ENCODE measurements around the gene ADIPOR2.
"Not testable (repeated sequence)": the region's sequence is repeated elsewhere in the genome, so short reads cannot be mapped to it uniquely, and the experiment has no call there.

Gene ADIPOR2

GRCh38 chr12:1705774-1706631 lies 15.1 kb downstream of the ADIPOR2 start:
- DNase-seq (ENCODE audit: low read depth): no peak

GRCh38 chr12:1706632-1706980 lies 15.7 kb downstream of the ADIPOR2 start:
- DNase-seq (ENCODE audit: low read depth): no peak

GRCh38 chr12:1707051-1707450 lies 16.2 kb downstream of the ADIPOR2 start:
- no peak for DNase-seq (ENCODE audit: low read depth)

GRCh38 chr12:1709968-1710367 lies 19.1 kb downstream of the ADIPOR2 start:
- DNase-seq (ENCODE audit: low read depth): not testable (repeated sequence)

GRCh38 chr12:1710870-1711269 lies 20.0 kb downstream of the ADIPOR2 start:
- not testable (repeated sequence) for DNase-seq (ENCODE audit: low read depth)

GRCh38 chr12:1711536-1712211 lies 20.8 kb downstream of the ADIPOR2 start:
- DNase-seq (ENCODE audit: low read depth): not testable (repeated sequence)

GRCh38 chr12:1712305-1712704 lies 21.4 kb downstream of the ADIPOR2 start:
- DNase-seq (ENCODE audit: low read depth): not testable (repeated sequence)

- DNase-seq (ENCODE audit: low read depth): not testable (repeated sequence)
Measured at GRCh38 chr12:1712852-1713251, 22.0 kb downstream of the ADIPOR2 start.

- DNase-seq (ENCODE audit: low read depth): not testable (repeated sequence)
Measured at GRCh38 chr12:1713783-1714348, 23.0 kb downstream of the ADIPOR2 start.

- DNase-seq (ENCODE audit: low read depth): not testable (repeated sequence)
Measured at GRCh38 chr12:1715459-1715858, 24.6 kb downstream of the ADIPOR2 start.

GRCh38 chr12:1716215-1716862 lies 25.5 kb downstream of the ADIPOR2 start:
- DNase-seq (ENCODE audit: low read depth): no peak

GRCh38 chr12:1716911-1717310 lies 26.0 kb downstream of the ADIPOR2 start:
- no peak for DNase-seq (ENCODE audit: low read depth)

GRCh38 chr12:1719139-1719538 lies 28.3 kb downstream of the ADIPOR2 start:
- DNase-seq (ENCODE audit: low read depth): no peak

GRCh38 chr12:1720494-1720893 lies 29.6 kb downstream of the ADIPOR2 start:
- DNase-seq (ENCODE audit: low read depth): no peak

- DNase-seq (ENCODE audit: low read depth): no peak
Measured at GRCh38 chr12:1723721-1724120, 32.9 kb downstream of the ADIPOR2 start.

- no peak for DNase-seq (ENCODE audit: low read depth)
Measured at GRCh38 chr12:1724250-1724649, 33.4 kb downstream of the ADIPOR2 start.

- no peak for DNase-seq (ENCODE audit: low read depth)
Measured at GRCh38 chr12:1726753-1727152, 35.9 kb downstream of the ADIPOR2 start.

GRCh38 chr12:1728824-1729223 lies 38.0 kb downstream of the ADIPOR2 start:
- no peak for DNase-seq (ENCODE audit: low read depth)

- DNase-seq (ENCODE audit: low read depth): no peak
Measured at GRCh38 chr12:1731019-1731687, 40.3 kb downstream of the ADIPOR2 start.

GRCh38 chr12:1731688-1732078 lies 40.8 kb downstream of the ADIPOR2 start:
- DNase-seq (ENCODE audit: low read depth): not testable (repeated sequence)

- DNase-seq (ENCODE audit: low read depth): no peak
Measured at GRCh38 chr12:1732914-1733313, 42.0 kb downstream of the ADIPOR2 start.

- not testable (repeated sequence) for DNase-seq (ENCODE audit: low read depth)
Measured at GRCh38 chr12:1733712-1734111, 42.8 kb downstream of the ADIPOR2 start.
